ENCODE measurements around the gene AMOTL1.

Gene AMOTL1

GRCh38 chr11:94840209-94840608 is 72.1 kb downstream of the AMOTL1 start:
- no peak for TF ChIP-seq FOXM1 (IDR thresholded peaks at IDR 0.05; ENCODE audit: borderline replicate concordance, low read depth)
- no peak for TF ChIP-seq RAD21 (IDR thresholded peaks at IDR 0.05; ENCODE audit: low read depth)
- TF ChIP-seq EGR1 (IDR thresholded peaks at IDR 0.05) = no peak
- no peak for TF ChIP-seq TAF1 (IDR thresholded peaks at IDR 0.05; ENCODE audit: low read depth)
- TF ChIP-seq ZBTB7A (IDR thresholded peaks at IDR 0.05; ENCODE audit: low read depth) = no peak
- no peak for TF ChIP-seq MAX (IDR thresholded peaks at IDR 0.05)
- TF ChIP-seq TEAD4 (IDR thresholded peaks at IDR 0.05) = no peak
- TF ChIP-seq CREB1 (IDR thresholded peaks at IDR 0.05; ENCODE audit: low read depth) = no peak
- TF ChIP-seq USF1 (IDR thresholded peaks at IDR 0.05) = no peak
- no peak for TF ChIP-seq TCF12 (IDR thresholded peaks at IDR 0.05; ENCODE audit: low read depth)
- TF ChIP-seq EP300 (IDR thresholded peaks at IDR 0.05; ENCODE audit: borderline replicate concordance) = no peak
- no peak for TF ChIP-seq REST (IDR thresholded peaks at IDR 0.05; ENCODE audit: low read depth)
- TF ChIP-seq YY1 (IDR thresholded peaks at IDR 0.05; ENCODE audit: low read depth) = no peak
- TF ChIP-seq CEBPB (IDR thresholded peaks at IDR 0.05) = no peak
- no peak for TF ChIP-seq NFIC (IDR thresholded peaks at IDR 0.05)

- TF ChIP-seq FOXM1 (IDR thresholded peaks at IDR 0.05; ENCODE audit: borderline replicate concordance, low read depth) = no peak
- no peak for TF ChIP-seq TCF12 (IDR thresholded peaks at IDR 0.05; ENCODE audit: low read depth)
- no peak for TF ChIP-seq RAD21 (IDR thresholded peaks at IDR 0.05; ENCODE audit: low read depth)
- no peak for TF ChIP-seq USF1 (IDR thresholded peaks at IDR 0.05)
- TF ChIP-seq TEAD4 (IDR thresholded peaks at IDR 0.05) = no peak
Observed at GRCh38 chr11:94844031-94844430, 75.9 kb downstream of the AMOTL1 start.

- TF ChIP-seq CEBPB (IDR thresholded peaks at IDR 0.05) (no peak), EP300 (IDR thresholded peaks at IDR 0.05; ENCODE audit: borderline replicate concordance) (no peak), CREB1 (IDR thresholded peaks at IDR 0.05; ENCODE audit: low read depth) (no peak), REST (IDR thresholded peaks at IDR 0.05; ENCODE audit: low read depth) (no peak), ZBTB7A (IDR thresholded peaks at IDR 0.05; ENCODE audit: low read depth) (no peak), FOXM1 (IDR thresholded peaks at IDR 0.05; ENCODE audit: borderline replicate concordance, low read depth) (no peak), MAX (IDR thresholded peaks at IDR 0.05) (no peak), NFIC (IDR thresholded peaks at IDR 0.05) (no peak), RAD21 (IDR thresholded peaks at IDR 0.05; ENCODE audit: low read depth) (no peak), TCF12 (IDR thresholded peaks at IDR 0.05; ENCODE audit: low read depth) (no peak), EGR1 (IDR thresholded peaks at IDR 0.05) (no peak), TEAD4 (IDR thresholded peaks at IDR 0.05) (no peak), TAF1 (IDR thresholded peaks at IDR 0.05; ENCODE audit: low read depth) (no peak), YY1 (IDR thresholded peaks at IDR 0.05; ENCODE audit: low read depth) (no peak), USF1 (IDR thresholded peaks at IDR 0.05) (no peak)
Observed at GRCh38 chr11:94845622-94846021, 77.5 kb downstream of the AMOTL1 start.

GRCh38 chr11:94849839-94850238 is 81.7 kb downstream of the AMOTL1 start:
- TF ChIP-seq REST (IDR thresholded peaks at IDR 0.05; ENCODE audit: low read depth) (no peak), ZBTB7A (IDR thresholded peaks at IDR 0.05; ENCODE audit: low read depth) (no peak), TCF12 (IDR thresholded peaks at IDR 0.05; ENCODE audit: low read depth) (no peak), EP300 (IDR thresholded peaks at IDR 0.05; ENCODE audit: borderline replicate concordance) (no peak), FOXM1 (IDR thresholded peaks at IDR 0.05; ENCODE audit: borderline replicate concordance, low read depth) (no peak), MAX (IDR thresholded peaks at IDR 0.05) (no peak), NFIC (IDR thresholded peaks at IDR 0.05) (no peak), TEAD4 (IDR thresholded peaks at IDR 0.05) (no peak), CREB1 (IDR thresholded peaks at IDR 0.05; ENCODE audit: low read depth) (no peak), RAD21 (IDR thresholded peaks at IDR 0.05; ENCODE audit: low read depth) (no peak), EGR1 (IDR thresholded peaks at IDR 0.05) (no peak), USF1 (IDR thresholded peaks at IDR 0.05) (no peak), CEBPB (IDR thresholded peaks at IDR 0.05) (no peak), YY1 (IDR thresholded peaks at IDR 0.05; ENCODE audit: low read depth) (no peak), TAF1 (IDR thresholded peaks at IDR 0.05; ENCODE audit: low read depth) (no peak)
